ENCODE data around the gene OR5T3. TPM values are rescaled to one million over a fixed set of nuclear protein-coding genes. Genes with fewer than 3 reads are reported as not detected.

Gene OR5T3
- not detected in 2 replicates for total RNA-seq

DNA sequence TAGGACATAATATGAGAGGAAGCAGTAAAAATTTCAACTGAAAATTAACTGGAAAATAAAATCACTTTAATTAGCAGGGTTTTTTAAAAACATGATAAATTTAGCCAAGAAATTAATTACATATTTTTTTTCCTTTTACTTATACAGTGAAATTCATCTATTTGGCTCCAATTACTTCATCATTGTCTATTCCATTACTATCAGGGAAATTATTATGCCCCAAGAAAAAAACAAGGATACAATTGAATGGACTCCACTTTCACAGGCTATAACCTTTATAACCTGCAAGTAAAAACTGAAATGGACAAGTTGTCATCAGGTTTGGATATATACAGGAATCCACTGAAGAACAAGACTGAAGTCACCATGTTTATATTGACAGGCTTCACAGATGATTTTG lies at the start of gene OR5T3:
OR5T3 (plus strand) TSS at position 301 of the 400 bp plus-strand sequence; CDS start at position 301, 0 bp downstream.

DNA sequence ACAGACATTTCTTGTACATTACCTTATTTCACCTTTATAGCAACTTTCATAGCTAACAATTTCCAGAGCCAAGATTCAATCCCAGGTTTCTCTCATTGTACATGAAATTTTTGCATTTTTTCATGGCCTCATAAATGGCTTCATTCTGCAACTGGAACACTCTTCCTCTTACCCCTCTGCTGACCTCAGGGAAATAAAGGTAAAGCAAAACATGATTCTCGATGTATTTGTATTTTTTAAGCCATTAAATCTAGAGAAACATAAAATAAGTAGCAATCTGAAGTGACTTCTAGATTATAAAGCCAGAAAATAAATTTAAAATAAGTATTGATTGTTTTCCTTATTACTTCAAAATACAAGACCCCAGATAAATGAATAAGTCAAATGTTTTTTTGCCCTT lies 17.9 kb upstream of the OR5T3 start, which contains the start of gene OR5T2:
OR5T2 (minus strand) TSS at position 101 of the 400 bp plus-strand sequence. CDS start 1,193 bp downstream, outside the sequence.

DNA sequence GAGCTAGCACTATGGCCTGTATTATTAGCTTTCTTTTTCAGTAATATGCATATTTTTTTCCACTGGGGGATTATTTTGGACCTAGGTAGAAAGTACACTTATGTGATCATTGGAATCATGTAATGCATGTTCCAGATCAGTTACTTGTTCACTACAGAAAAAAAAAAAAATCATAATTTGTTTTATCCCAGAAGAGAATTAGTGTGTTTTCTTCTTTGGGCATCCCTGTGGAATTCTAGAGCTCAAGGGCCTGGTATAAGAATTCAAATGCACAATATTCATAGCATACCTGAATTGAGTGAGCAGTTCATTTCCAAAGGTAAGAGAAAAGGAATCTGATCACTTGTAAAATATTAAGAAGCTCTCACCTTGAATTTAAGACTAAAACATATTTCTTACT lies 21.8 kb downstream of the OR5T3 start, which contains the start of gene OR5T1:
OR5T1 (plus strand) TSS at position 301 of the 400 bp plus-strand sequence. CDS start 1,485 bp downstream, outside the sequence.

DNA sequence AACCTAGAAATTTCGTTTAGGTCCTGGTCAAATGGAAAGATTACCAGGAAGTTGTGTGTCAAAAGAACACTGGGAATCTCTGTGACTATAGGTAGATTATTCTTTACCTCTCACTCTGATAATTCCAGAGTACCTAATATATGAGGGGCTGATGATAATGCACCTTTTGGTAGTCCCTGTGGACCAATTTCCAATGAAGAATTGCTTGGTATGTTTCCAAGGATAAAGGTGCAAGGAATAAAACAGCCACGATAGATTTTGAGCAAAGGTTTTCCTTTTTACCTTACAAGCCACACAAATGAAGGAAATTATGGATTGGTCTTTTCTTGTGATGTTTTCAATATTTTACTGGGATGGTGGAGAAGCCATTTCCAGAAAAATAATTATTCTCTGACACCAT lies 40.1 kb downstream of the OR5T3 start, which contains the start of gene OR8H1:
OR8H1 (minus strand) TSS at position 101 of the 400 bp plus-strand sequence. CDS start 1,192 bp downstream, outside the sequence.

Other genes with a start within 250 kb of the OR5T3 start
- gene OR5AS1, start 224.6 kb upstream of the OR5T3 start, total RNA-seq: not detected in 2 replicates
- not detected in 2 replicates for gene OR8I2, start 158.9 kb upstream of the OR5T3 start, total RNA-seq
- not detected in 2 replicates for gene OR8H2, start 148.6 kb upstream of the OR5T3 start, total RNA-seq
- not detected in 2 replicates for gene OR8H3, start 129.9 kb upstream of the OR5T3 start, total RNA-seq
- not detected in 2 replicates for gene OR8J3, start 112.1 kb upstream of the OR5T3 start, total RNA-seq
- gene OR8K5, start 91.9 kb upstream of the OR5T3 start, total RNA-seq: not detected in 2 replicates
- not detected in 2 replicates for gene OR5J2, start 75.6 kb upstream of the OR5T3 start, total RNA-seq
- not detected in 2 replicates for gene OR5T2, start 18.0 kb upstream of the OR5T3 start, total RNA-seq
- not detected in 2 replicates for gene OR5T1, start 21.9 kb downstream of the OR5T3 start, total RNA-seq
- gene OR8H1, start 40.0 kb downstream of the OR5T3 start, total RNA-seq: not detected in 2 replicates
- gene OR8K3, start 62.9 kb downstream of the OR5T3 start, total RNA-seq: not detected in 2 replicates
- not detected in 2 replicates for gene OR8K1, start 93.8 kb downstream of the OR5T3 start, total RNA-seq
- not detected in 2 replicates for gene OR8J1, start 102.0 kb downstream of the OR5T3 start, total RNA-seq
- gene OR8U1, start 123.4 kb downstream of the OR5T3 start, total RNA-seq: not detected in 2 replicates
- gene OR5AL1, start 160.4 kb downstream of the OR5T3 start, total RNA-seq: not detected in 2 replicates
- gene OR5M3, start 221.1 kb downstream of the OR5T3 start, total RNA-seq: not detected in 2 replicates
- not detected in 2 replicates for gene OR5M8, start 239.1 kb downstream of the OR5T3 start, total RNA-seq

All from vein endothelial cell (primary cell).